GM21447 (cell line): Measurements from ENCODE around the gene UBR1.
"Not testable (repeated sequence)": the region's sequence is repeated elsewhere in the genome, so short reads cannot be mapped to it uniquely, and the experiment has no call there.

Source experiments
- ATAC-seq: cut with Tn5 transposase; IDR thresholded peaks from one replicate; pipeline ENCODE4 v1.9.1; 2021; ENCODE audit not compliant: unreplicated experiment

Gene UBR1

GRCh38 chr15:43067717-43068461 is 37.9 kb downstream of the UBR1 start:
- no peak for ATAC-seq

DNA sequence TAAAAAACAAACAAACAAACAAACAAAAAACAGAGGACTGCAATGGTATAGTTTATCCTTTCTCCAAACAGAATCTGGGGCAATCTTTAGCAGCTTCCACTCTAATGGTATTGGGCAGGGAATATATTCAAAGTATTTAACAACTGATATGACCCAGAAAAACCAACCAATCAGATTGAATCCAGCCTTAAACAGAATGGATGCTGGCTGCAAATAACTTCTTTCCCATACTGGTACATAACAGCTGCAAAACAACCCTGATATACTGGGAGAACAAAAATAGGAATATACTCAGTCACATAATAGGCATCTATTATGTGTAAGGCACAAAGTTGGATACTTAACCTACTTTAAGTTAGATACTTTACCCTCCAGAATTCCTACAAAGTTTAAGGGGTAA is 49.1 kb downstream of the UBR1 start:
- ATAC-seq: no peak

- no peak for ATAC-seq
These were observed 53.0 kb downstream of the UBR1 start for GRCh38 chr15:43052860-43053259.

- ATAC-seq: no peak
These were observed 56.9 kb downstream of the UBR1 start for GRCh38 chr15:43048935-43049334.

GRCh38 chr15:43046484-43046883 is 59.4 kb downstream of the UBR1 start:
- no peak for ATAC-seq

GRCh38 chr15:43042885-43043284 is 63.0 kb downstream of the UBR1 start:
- ATAC-seq: no peak

- not testable (repeated sequence) for ATAC-seq
These were observed 64.8 kb downstream of the UBR1 start for GRCh38 chr15:43041085-43041484.

DNA sequence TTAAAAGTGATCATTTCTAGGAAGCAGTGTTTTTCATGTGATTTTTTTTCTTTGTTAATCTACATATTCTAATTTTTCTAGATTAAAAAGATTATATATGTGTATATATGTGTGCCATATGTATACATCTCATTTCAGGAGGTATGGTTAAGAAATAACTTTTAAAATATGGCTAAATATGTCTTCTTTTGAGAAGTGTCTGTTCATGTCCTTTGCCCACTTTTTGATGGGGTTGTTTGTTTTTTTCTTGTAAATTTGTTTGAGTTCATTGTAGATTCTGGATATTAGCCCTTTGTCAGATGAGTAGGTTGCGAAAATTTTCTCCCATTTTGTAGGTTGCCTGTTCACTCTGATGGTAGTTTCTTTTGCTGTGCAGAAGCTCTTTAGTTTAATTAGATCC is 70.6 kb downstream of the UBR1 start:
- not testable (repeated sequence) for ATAC-seq

DNA sequence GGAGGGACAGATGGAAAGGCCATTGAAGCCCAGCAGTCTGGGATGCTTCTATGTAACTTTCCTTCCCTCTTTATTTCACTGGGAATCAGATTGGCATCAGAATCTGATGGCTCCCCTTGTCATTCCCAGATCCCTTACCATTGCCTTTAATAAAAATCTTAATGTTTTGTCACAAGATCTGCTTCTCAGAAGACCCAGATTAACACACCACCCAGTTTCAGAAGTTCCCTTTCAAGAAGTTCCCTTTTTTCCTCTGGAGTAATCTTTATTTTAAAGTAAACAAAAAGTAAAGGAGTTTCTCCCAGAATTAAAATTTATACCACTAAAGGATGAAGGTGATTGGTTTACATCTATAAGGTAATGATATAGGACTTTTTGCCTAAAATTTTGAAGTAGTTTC is 76.4 kb downstream of the UBR1 start:
- ATAC-seq: no peak

DNA sequence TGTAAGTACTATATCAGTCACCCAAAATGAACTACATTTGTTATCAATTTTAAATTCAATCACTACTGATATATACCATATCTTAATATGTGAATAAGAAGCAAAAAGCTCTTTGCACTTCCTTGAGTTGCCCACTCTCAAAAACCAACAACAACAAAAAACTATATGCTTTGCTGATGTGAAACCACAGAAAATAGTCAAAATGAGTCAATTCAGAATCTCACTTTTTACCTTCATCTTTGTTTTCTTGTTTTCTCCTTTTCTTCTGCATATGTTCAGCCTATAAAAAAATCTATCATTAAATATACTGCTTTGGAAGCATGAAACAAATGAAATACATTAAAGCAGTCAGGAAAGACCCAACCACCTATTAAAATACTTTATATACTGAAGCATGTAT is 80.7 kb downstream of the UBR1 start:
- ATAC-seq: no peak

- not testable (repeated sequence) for ATAC-seq
These were observed 91.2 kb downstream of the UBR1 start for GRCh38 chr15:43014671-43015070.

DNA sequence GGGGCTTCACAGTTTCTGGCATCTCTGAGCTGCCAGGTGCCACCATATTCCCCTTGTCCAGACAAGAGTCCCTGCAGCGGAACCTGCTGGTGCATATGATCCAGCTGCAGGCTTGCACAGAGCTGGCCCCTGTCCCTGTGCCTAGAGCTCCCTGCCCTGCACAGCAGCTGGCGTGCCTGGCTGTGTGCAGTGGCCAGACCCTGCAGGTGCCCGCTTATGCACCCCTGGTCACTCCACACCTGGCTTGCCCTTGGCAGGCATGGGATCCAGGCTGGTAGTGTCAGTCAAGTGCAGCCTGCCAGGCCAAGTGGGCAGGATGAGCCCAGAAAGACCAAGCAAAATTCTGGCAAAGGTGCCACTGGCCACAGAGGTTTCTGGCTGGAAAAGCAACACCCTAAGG is 96.6 kb downstream of the UBR1 start:
- ATAC-seq: no peak

- ATAC-seq: no peak
These were observed 97.7 kb downstream of the UBR1 start for GRCh38 chr15:43008150-43008549.

DNA sequence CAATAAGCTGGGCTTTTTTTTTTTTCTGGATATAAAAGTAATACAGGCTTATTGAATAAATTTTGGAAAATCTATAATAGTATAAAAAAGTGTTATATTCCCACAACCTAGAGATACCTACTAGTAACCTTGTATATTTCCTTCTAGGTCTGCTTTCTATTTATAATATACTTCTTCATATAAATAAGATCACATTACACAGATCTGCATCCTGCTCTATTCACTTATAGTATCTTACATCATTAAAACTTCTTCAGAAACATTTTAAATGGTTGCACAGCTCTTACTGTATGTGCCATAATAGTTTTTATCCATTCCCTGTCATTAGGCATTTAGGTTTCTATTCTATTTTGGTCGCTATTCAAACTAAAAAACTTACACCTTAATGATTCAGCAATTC is 98.3 kb downstream of the UBR1 start:
- no peak for ATAC-seq

- no peak for ATAC-seq
These were observed 98.8 kb downstream of the UBR1 start for GRCh38 chr15:43006991-43007390.

DNA sequence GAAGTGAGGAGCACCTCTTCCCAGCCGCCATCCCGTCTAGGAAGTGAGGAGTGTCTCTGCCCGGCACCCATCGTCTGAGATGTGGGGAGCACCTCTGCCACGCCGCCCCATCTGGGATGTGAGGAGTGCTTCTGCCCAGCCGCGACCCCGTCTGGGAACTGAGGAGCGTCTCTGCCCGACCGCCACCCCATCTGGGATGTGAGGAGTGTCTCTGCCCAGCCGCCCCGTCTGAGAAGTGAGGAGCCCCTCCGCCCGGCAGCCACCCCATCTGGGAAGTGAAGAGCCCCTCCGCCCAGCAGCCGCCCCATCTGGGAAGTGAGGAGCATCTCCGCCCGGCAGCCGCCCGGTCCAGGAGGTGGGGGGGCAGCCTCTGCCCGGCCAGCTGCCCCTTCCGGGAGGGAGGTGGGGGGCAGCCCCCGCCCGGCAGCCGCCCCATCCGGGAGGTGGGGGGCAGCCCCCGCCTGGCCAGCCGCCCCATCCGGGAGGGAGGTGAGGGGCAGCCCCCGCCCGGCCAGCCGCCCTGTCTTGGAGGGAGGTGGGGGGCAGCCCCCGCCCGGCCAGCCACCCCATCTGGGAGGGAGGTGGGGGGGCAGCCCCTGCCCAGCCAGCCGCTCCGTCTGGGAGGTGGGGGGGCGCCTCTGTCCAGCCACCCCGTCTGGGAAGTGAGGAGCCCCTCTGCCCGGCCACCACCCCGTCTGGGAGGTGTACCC is 100.8 kb downstream of the UBR1 start:
- ATAC-seq: not testable (repeated sequence)

- no peak for ATAC-seq
These were observed 106.5 kb downstream of the UBR1 start for GRCh38 chr15:42999201-42999779.

- ATAC-seq: no peak
These were observed 109.0 kb downstream of the UBR1 start for GRCh38 chr15:42996871-42997270.

DNA sequence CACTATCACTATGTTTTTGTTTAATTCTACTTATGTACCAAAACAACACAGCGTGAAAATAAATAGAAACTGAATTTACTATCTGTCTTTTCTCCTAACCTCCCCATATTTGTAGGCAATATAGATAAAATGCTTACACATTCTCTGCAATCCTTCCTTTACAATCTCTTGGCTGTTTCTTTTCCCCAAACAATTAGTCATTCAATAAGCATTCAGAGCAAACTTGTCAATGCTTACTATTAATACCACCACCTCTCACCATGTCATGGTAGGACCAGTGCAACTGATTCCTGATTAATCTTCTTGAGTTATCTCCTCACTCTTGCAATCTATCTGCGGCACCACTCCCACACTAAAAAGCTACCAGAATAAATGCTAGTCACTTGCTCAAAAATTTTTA is 111.3 kb downstream of the UBR1 start:
- ATAC-seq: no peak

DNA sequence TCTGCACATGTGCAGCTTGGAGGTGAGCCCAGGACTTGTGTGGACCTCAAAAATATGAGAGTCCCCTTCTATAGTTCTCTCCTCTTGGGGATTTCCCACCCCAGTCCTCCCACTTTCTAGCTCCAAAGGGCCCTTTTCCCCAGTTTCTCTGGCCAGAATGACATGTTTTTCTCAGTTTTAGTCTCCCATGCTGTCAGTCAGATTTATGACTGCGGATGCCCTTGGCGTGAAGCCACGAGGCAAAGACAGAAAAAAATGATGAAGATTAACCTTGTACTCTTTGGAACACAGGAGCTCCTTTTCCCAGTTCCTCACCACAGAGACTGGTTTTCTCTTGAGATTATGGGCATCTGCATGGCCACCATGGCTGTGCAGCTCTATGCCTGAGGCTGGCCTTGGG is 113.2 kb downstream of the UBR1 start:
- ATAC-seq: no peak

- ATAC-seq: no peak
These were observed 119.0 kb downstream of the UBR1 start for GRCh38 chr15:42986693-42987342.
